Panc1 (cell line): Measurements from ENCODE around the gene AGMAT. TPM values are rescaled to one million over a fixed set of nuclear protein-coding genes. Genes with fewer than 3 reads are reported as not detected.

Experiments used
- ATAC-seq: fragments of 200-7000 bp; cut with Tn5 transposase; 2 replicates; pipeline ENCODE4 v1.9.1; 2020; ENCODE audit warnings: mild to moderate bottlenecking, moderate library complexity
- BruUV-seq: library from RNA; stranded (reverse); fragments of 400-500 nt; replicated peaks from 2 replicates; lab custom pipeline; 2021; lab: Mats Ljungman, UMichigan
- CTCF ChIA-PET: fragments of 300-600 bp; sonication (Branson Sonifier 250); formaldehyde crosslinking; loops from one replicate; lab custom pipeline; 2022; ENCODE audit warnings: antibody characterized with exemption; lab: Charles Lee
- POLR2A ChIA-PET: fragments of 300-600 bp; sonication (Branson Sonifier 250); formaldehyde crosslinking; loops from one replicate; lab custom pipeline; 2022; ENCODE audit warnings: antibody characterized with exemption; lab: Charles Lee
- DNase-seq: peaks from one replicate; pipeline ENCODE4 v3.0.0-alpha.2; 2010; ENCODE audit warnings: low read depth, low spot score
- H3K27ac ChIP-seq: 2 replicates; pipeline ENCODE4 v1.5.1; 2011; ENCODE audit warnings: mild to moderate bottlenecking, low read length, inconsistent platforms
- H3K27me3 ChIP-seq: fragments of 200-500 bp; sonication (Bioruptor generic); 2 replicates; pipeline ENCODE4 v1.6.0; 2014; ENCODE audit warnings: low read length, inconsistent platforms; ENCODE audit not compliant: control insufficient read depth, insufficient read depth
- H3K36me3 ChIP-seq: fragments of 200-500 bp; sonication (Bioruptor generic); 2 replicates; pipeline ENCODE4 v1.5.1; 2014; ENCODE audit warnings: inconsistent platforms, mild to moderate bottlenecking, low read length, moderate library complexity; ENCODE audit not compliant: control insufficient read depth, insufficient read depth
- H3K4me1 ChIP-seq: 2 replicates; pipeline ENCODE4 v1.5.1; 2011; ENCODE audit warnings: inconsistent platforms, mild to moderate bottlenecking, low read length, moderate library complexity; ENCODE audit not compliant: control insufficient read depth, insufficient read depth
- H3K4me3 ChIP-seq, 2 experiments: 2 replicates each; pipeline ENCODE4 v1.5.1; 2011 to 2012; ENCODE audit warnings: low read depth in 2 of 2, low read length in 2 of 2, mild to moderate bottlenecking in 2 of 2, inconsistent platforms in 1 of 2, moderate library complexity in 1 of 2
- H3K9me3 ChIP-seq: fragments of 200-500 bp; sonication (Bioruptor generic); 2 replicates; pipeline ENCODE4 v1.5.1; 2014; ENCODE audit warnings: low read depth, mild to moderate bottlenecking, inconsistent platforms, low read length, moderate library complexity; ENCODE audit not compliant: control insufficient read depth, insufficient read depth
- CTCF ChIP-seq: fragments of 450-650 bp; IDR thresholded peaks from 2 replicates; pipeline ENCODE4 v1.5.1; 2017; ENCODE audit warnings: mild to moderate bottlenecking
- POLR2AphosphoS5 ChIP-seq: IDR thresholded peaks from 2 replicates; pipeline ENCODE4 v1.6.1; 2012; ENCODE audit warnings: mild to moderate bottlenecking, low read depth, low read length, moderate library complexity
- REST ChIP-seq, 2 experiments: IDR thresholded peaks; 2 replicates each; pipeline ENCODE4 v1.6.1; 2011 to 2012; ENCODE audit warnings: low read depth in 2 of 2, control low read depth in 1 of 2, low read length in 1 of 2, mild to moderate bottlenecking in 1 of 2, moderate library complexity in 1 of 2; ENCODE audit not compliant: insufficient read depth in 1 of 2
- SIN3A ChIP-seq: IDR thresholded peaks from 2 replicates; pipeline ENCODE4 v1.6.1; 2012; ENCODE audit warnings: low read depth, mild to moderate bottlenecking, low read length, moderate library complexity, borderline replicate concordance; ENCODE audit not compliant: insufficient read depth
- TCF7L2 ChIP-seq: IDR thresholded peaks from 2 replicates; pipeline ENCODE4 v1.6.1; 2011; ENCODE audit warnings: mild to moderate bottlenecking, low read depth, low read length, inconsistent platforms
- in situ Hi-C: cut with HindIII; loops from 2 replicates; pipeline ENCODE4 v1.10.0; 2016; ENCODE audit warnings: low sequenced_read_pairs, low pct_unique_long_range_greater_than_20kb
- intact Hi-C: fragments of 100-400 bp; cut with micrococcal nuclease; formaldehyde crosslinking; loops from one replicate; pipeline ENCODE4 v1.10.0; 2022; ENCODE audit not compliant: unreplicated experiment
- total RNA-seq: library from RNA; stranded (reverse); gene quantifications from one replicate; pipeline ENCODE4 v1.2.1, GENCODE V29; 2021; ENCODE audit not compliant: unreplicated experiment

Gene AGMAT
- total RNA-seq, 1 experiment from 2014 or later = 3.1 TPM

GRCh38 chr1:15609631-15610030 is 24.8 kb upstream of the AGMAT start:
- POLR2A ChIA-PET = no interaction called here
- no TSS peak for BruUV-seq
- CTCF ChIA-PET = no interaction called here

More at GRCh38 chr1:15609631-15610030, 24.8 kb upstream of the AGMAT start:
- in situ Hi-C loops (no loop called here), intact Hi-C loops (loop anchor here (10.0 kb wide), 1 partner anchor 135 kb away; the partner anchor contains the start of gene TMEM82)
- Histone ChIP-seq H3K4me3 (no peak overlapping the region), H3K9me3 (no peaks in the 10 kb centered on the region), H3K4me1 (no peaks in the 10 kb centered on the region), H3K27me3 (no peaks in the 10 kb centered on the region), H3K36me3 (no peaks in the 10 kb centered on the region), H3K27ac (no peak overlapping the region)
- no peak for ATAC-seq
- no peak for TF ChIP-seq TCF7L2
- no peak for TF ChIP-seq SIN3A
- no peak for TF ChIP-seq REST (IDR thresholded peaks at IDR 0.05; ENCODE audit: insufficient read depth in 1 of 2, low read depth in 2 of 2, low read length in 1 of 2)
- no peak for TF ChIP-seq CTCF
- TF ChIP-seq POLR2AphosphoS5 = no peak
- DNase-seq = no peak
